PC-9 (cell line): ENCODE data around the gene ADAMTS8. TPM values are rescaled to one million over a fixed set of nuclear protein-coding genes. Genes with fewer than 3 reads are reported as not detected.

ENCODE experiments used
- BruUV-seq: library from RNA; stranded (reverse); fragments of 400-500 nt; replicated peaks from 2 replicates; lab custom pipeline; 2021; lab: Mats Ljungman, UMichigan
- CTCF ChIA-PET: fragments of 300-600 bp; sonication (Branson Sonifier 250); formaldehyde crosslinking; loops from one replicate; lab custom pipeline; 2022; ENCODE audit warnings: antibody characterized with exemption; lab: Charles Lee
- POLR2A ChIA-PET: fragments of 300-600 bp; sonication (Branson Sonifier 250); formaldehyde crosslinking; loops from one replicate; lab custom pipeline; 2022; ENCODE audit warnings: antibody characterized with exemption; ENCODE audit not compliant: unreplicated experiment; lab: Charles Lee
- DNase-seq, 2 experiments: peaks; one replicate each; pipeline versions ENCODE4 v3.0.0 to v3.0.0-alpha.2; 2015 to 2022; ENCODE audit warnings: mixed read lengths in 1 of 2
- H2AFZ ChIP-seq: fragments of 200-600 bp; sonication (generic); 2 replicates; pipeline ENCODE4 v1.8.1; 2017; ENCODE audit warnings: antibody characterized with exemption
- H3F3A ChIP-seq: fragments of 200-600 bp; sonication (generic); 2 replicates; pipeline ENCODE4 v1.8.1; 2017; ENCODE audit warnings: antibody characterized with exemption, mild to moderate bottlenecking, low read depth; ENCODE audit not compliant: insufficient read depth
- H3K27ac ChIP-seq: fragments of 200-600 bp; sonication (generic); 2 replicates; pipeline ENCODE4 v1.6.1; 2016; ENCODE audit warnings: mixed run types
- H3K27me3 ChIP-seq: fragments of 200-600 bp; sonication (generic); 2 replicates; pipeline ENCODE4 v1.6.1; 2016; ENCODE audit warnings: low read depth, mixed run types; ENCODE audit not compliant: insufficient read depth
- H3K36me3 ChIP-seq: fragments of 200-600 bp; sonication (generic); 2 replicates; pipeline ENCODE4 v1.6.1; 2016; ENCODE audit warnings: low read depth, mixed run types
- H3K4me1 ChIP-seq: fragments of 200-600 bp; sonication (generic); replicated peaks from 2 replicates; pipeline ENCODE4 v1.6.1; 2016; ENCODE audit warnings: mixed run types; ENCODE audit not compliant: insufficient read depth
- H3K4me2 ChIP-seq: fragments of 200-600 bp; sonication (generic); 2 replicates; pipeline ENCODE4 v1.6.1; 2017; ENCODE audit warnings: mixed run types
- H3K4me3 ChIP-seq: fragments of 200-600 bp; sonication (generic); 2 replicates; pipeline ENCODE4 v1.6.1; 2016; ENCODE audit warnings: mixed run types
- H3K79me2 ChIP-seq: fragments of 200-600 bp; sonication (generic); 2 replicates; pipeline ENCODE4 v1.6.1; 2017; ENCODE audit warnings: low read depth, mixed run types
- H3K9me2 ChIP-seq: fragments of 200-600 bp; sonication (generic); 2 replicates; pipeline ENCODE4 v1.8.1; 2017; ENCODE audit warnings: mild to moderate bottlenecking; ENCODE audit not compliant: insufficient read depth
- H3K9me3 ChIP-seq: fragments of 200-600 bp; sonication (generic); 2 replicates; pipeline ENCODE4 v1.8.1; 2016; ENCODE audit warnings: low read depth; ENCODE audit not compliant: insufficient read depth
- H4K20me1 ChIP-seq: fragments of 200-600 bp; sonication (generic); 2 replicates; pipeline ENCODE4 v1.8.1; 2017; ENCODE audit not compliant: insufficient read depth
- CTCF ChIP-seq: fragments of 200-600 bp; sonication (generic); conservative IDR thresholded peaks from 2 replicates; pipeline ENCODE4 v1.6.1; 2017; ENCODE audit warnings: mixed run types, antibody characterized with exemption, mild to moderate bottlenecking, moderate library complexity
- EZH2 ChIP-seq: fragments of 200-600 bp; sonication (generic); IDR thresholded peaks from 2 replicates; pipeline ENCODE4 v1.8.0; 2017; ENCODE audit warnings: antibody characterized with exemption, low read depth
- intact Hi-C: fragments of 100-400 bp; cut with micrococcal nuclease; formaldehyde crosslinking; loops from one replicate; pipeline ENCODE4 v1.10.0; 2022; ENCODE audit not compliant: unreplicated experiment
- total RNA-seq: library from RNA; stranded (reverse); gene quantifications from 2 replicates; pipeline ENCODE4 v1.2.3, GENCODE V29; 2021

ADAMTS8 gene
- total RNA-seq, 1 experiment from 2014 or later, result not detected

GRCh38 chr11:130474637-130475400, 46.4 kb upstream of the ADAMTS8 start:
- H3K4me2 ChIP-seq, result no peak overlapping the region
- H3K4me1 ChIP-seq, result peaks cover 28% of the 10 kb centered on the region
- ChIA-PET CTCF (no interaction called here), POLR2A (no interaction called here)
- no peak overlapping the region for H3K4me3 ChIP-seq
- H3K9me3 ChIP-seq, result no peaks in the 10 kb centered on the region
- H4K20me1 ChIP-seq, result no peaks in the 10 kb centered on the region
- H3K9me2 ChIP-seq, result no peaks in the 10 kb centered on the region
- intact Hi-C loops, result loop anchor here (5.0 to 10.0 kb wide), 2 partner anchors 52 to 160 kb away; no protein-coding TSS in a partner anchor
- H3K27me3 ChIP-seq, result no peaks in the 10 kb centered on the region
- no TSS peak for BruUV-seq
- H3F3A ChIP-seq, result peaks cover 19% of the 10 kb centered on the region
- DNase-seq, result no peak
- H3K27ac ChIP-seq, result no peak overlapping the region
- no peak overlapping the region for H2AFZ ChIP-seq
- H3K36me3 ChIP-seq, result no peaks in the 10 kb centered on the region
- TF ChIP-seq CTCF (no peak), EZH2 (no peak)
- no peaks in the 10 kb centered on the region for H3K79me2 ChIP-seq

DNA sequence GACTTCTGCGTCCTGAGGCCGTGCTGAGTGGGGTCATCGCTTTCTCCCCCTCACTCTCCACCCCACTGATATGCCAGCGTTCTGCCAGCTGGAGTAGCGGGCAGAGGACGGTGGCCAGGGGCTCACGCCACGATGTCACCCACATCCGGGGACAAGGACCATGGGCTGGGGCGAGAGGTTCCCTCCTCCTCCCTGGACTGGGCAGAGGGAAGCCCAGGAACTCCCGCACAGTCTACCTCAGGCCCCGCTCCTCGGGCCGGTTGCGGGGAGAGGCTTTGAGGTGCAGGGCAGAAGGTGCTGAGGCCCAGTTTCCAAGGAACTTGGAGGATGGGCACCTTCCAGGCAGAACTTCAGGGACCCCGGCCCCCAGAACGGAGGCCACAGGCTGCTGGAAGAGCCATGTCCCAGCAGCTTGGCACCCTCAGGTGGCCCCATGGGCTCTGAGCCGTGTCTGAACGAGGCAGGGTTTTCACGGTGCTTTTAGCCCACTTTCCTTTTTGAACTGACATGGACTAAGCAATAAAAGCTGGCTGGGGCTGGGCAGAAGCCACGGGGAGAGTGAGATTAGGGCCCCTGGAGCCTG, 45.5 kb upstream of the ADAMTS8 start:
- no peak for DNase-seq
- Histone ChIP-seq H3K27me3 (no peaks in the 10 kb centered on the region), H3K4me1 (peaks cover 21% of the 10 kb centered on the region), H3F3A (peaks cover 17% of the 10 kb centered on the region), H3K9me2 (no peaks in the 10 kb centered on the region), H4K20me1 (no peaks in the 10 kb centered on the region), H3K9me3 (no peaks in the 10 kb centered on the region), H3K4me2 (no peak overlapping the region), H3K36me3 (no peaks in the 10 kb centered on the region), H3K27ac (no peak overlapping the region), H3K79me2 (no peaks in the 10 kb centered on the region), H2AFZ (no peak overlapping the region), H3K4me3 (no peak overlapping the region)
- CTCF ChIA-PET, result no interaction called here
- POLR2A ChIA-PET, result no interaction called here
- TF ChIP-seq EZH2, result no peak
- TF ChIP-seq CTCF, result no peak
- no TSS peak for BruUV-seq
- intact Hi-C loops, result loop anchor here (10.0 kb wide), 1 partner anchor 161 kb away; no protein-coding TSS in a partner anchor

DNA sequence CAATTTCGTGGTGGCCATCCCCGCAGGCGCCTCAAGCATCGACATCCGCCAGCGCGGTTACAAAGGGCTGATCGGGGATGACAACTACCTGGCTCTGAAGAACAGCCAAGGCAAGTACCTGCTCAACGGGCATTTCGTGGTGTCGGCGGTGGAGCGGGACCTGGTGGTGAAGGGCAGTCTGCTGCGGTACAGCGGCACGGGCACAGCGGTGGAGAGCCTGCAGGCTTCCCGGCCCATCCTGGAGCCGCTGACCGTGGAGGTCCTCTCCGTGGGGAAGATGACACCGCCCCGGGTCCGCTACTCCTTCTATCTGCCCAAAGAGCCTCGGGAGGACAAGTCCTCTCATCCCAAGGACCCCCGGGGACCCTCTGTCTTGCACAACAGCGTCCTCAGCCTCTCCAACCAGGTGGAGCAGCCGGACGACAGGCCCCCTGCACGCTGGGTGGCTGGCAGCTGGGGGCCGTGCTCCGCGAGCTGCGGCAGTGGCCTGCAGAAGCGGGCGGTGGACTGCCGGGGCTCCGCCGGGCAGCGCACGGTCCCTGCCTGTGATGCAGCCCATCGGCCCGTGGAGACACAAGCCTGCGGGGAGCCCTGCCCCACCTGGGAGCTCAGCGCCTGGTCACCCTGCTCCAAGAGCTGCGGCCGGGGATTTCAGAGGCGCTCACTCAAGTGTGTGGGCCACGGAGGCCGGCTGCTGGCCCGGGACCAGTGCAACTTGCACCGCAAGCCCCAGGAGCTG, 44.8 kb upstream of the ADAMTS8 start:
- no peaks in the 10 kb centered on the region for H3K36me3 ChIP-seq
- intact Hi-C loops, result loop anchor here (10.0 kb wide), 1 partner anchor 162 kb away; no protein-coding TSS in a partner anchor
- H2AFZ ChIP-seq, result no peak overlapping the region
- H3K9me3 ChIP-seq, result no peaks in the 10 kb centered on the region
- BruUV-seq, result no TSS peak
- no peak for TF ChIP-seq CTCF
- TF ChIP-seq EZH2, result no peak
- peaks cover 11% of the 10 kb centered on the region for H3F3A ChIP-seq
- H3K4me1 ChIP-seq, result peaks cover 15% of the 10 kb centered on the region
- POLR2A ChIA-PET, result no interaction called here
- CTCF ChIA-PET, result no interaction called here
- H3K9me2 ChIP-seq, result no peaks in the 10 kb centered on the region
- H3K79me2 ChIP-seq, result no peaks in the 10 kb centered on the region
- DNase-seq, result no peak
- H3K27ac ChIP-seq, result no peak overlapping the region
- H3K4me3 ChIP-seq, result no peak overlapping the region
- H4K20me1 ChIP-seq, result no peaks in the 10 kb centered on the region
- H3K4me2 ChIP-seq, result no peak overlapping the region
- no peaks in the 10 kb centered on the region for H3K27me3 ChIP-seq
